H1 (cell line): ENCODE results near the gene MLH3. TPM values are rescaled to one million over a fixed set of nuclear protein-coding genes. Genes with fewer than 3 reads are reported as not detected.

Experiments
- CTCF ChIA-PET: fragments of 300-600 bp; sonication (Branson Sonifier 250); formaldehyde crosslinking; loops from one replicate; lab custom pipeline; 2021; ENCODE audit not compliant: partially characterized antibody; lab: Charles Lee
- POLR2A ChIA-PET: fragments of 300-600 bp; sonication (Branson Sonifier 250); formaldehyde crosslinking; loops from one replicate; lab custom pipeline; 2021; ENCODE audit warnings: inconsistent platforms; ENCODE audit not compliant: partially characterized antibody; lab: Charles Lee
- DNase-seq, 2 experiments: peaks; one replicate each; pipeline versions ENCODE4 v3.0.0 to v3.0.0-alpha.2; 2010 to 2022; ENCODE audit warnings: low spot score in 2 of 2, low read depth in 1 of 2, mixed read lengths in 1 of 2
- FAIRE-seq: peaks from 2 replicates; lab custom pipeline; 2011; peaks lifted over from hg19 to GRCh38; lab: Jason Lieb, UNC
- H2AFZ ChIP-seq: 2 replicates; pipeline ENCODE4 v1.8.1; 2012; ENCODE audit warnings: low read length, inconsistent platforms
- H2AK5ac ChIP-seq: 2 replicates; pipeline ENCODE4 v1.6.1; 2013; ENCODE audit warnings: low read depth, low read length
- H2BK120ac ChIP-seq: replicated peaks from 2 replicates; pipeline ENCODE3; 2013; ENCODE audit warnings: low read depth, low read length, inconsistent platforms
- H2BK12ac ChIP-seq: 2 replicates; pipeline ENCODE4 v1.6.1; 2013; ENCODE audit warnings: low read depth, low read length
- H2BK15ac ChIP-seq: 2 replicates; pipeline ENCODE4 v1.6.1; 2013; ENCODE audit warnings: low read length
- H2BK20ac ChIP-seq: 2 replicates; pipeline ENCODE4 v1.6.1; 2013; ENCODE audit warnings: low read length
- H2BK5ac ChIP-seq: 2 replicates; pipeline ENCODE4 v1.6.1; 2013; ENCODE audit warnings: low read depth, low read length
- H3K14ac ChIP-seq: 2 replicates; pipeline ENCODE4 v1.6.1; 2013; ENCODE audit warnings: inconsistent platforms; ENCODE audit not compliant: insufficient read length
- H3K18ac ChIP-seq: 2 replicates; pipeline ENCODE4 v1.6.1; 2013; ENCODE audit warnings: low read length; ENCODE audit errors: extremely low read depth
- H3K23ac ChIP-seq: 2 replicates; pipeline ENCODE4 v1.6.1; 2013; ENCODE audit warnings: inconsistent platforms; ENCODE audit not compliant: insufficient read length
- H3K23me2 ChIP-seq: 2 replicates; pipeline ENCODE4 v1.6.1; 2013; ENCODE audit warnings: low read depth, low read length
- H3K27ac ChIP-seq: 2 replicates; pipeline ENCODE4 v1.6.1; 2011; ENCODE audit warnings: low read depth, low read length, inconsistent platforms
- H3K27me3 ChIP-seq, 4 experiments: replicated peaks in 1 of 4; 1 replicate in 1 of 4; 2 replicates in 3 of 4; pipeline versions ENCODE4 v1.6.1 to v1.8.1; 2011 to 2013; ENCODE audit warnings: low read length in 3 of 4, mild to moderate bottlenecking in 3 of 4, inconsistent platforms in 2 of 4, mixed read lengths in 2 of 4, moderate library complexity in 1 of 4; ENCODE audit not compliant: control insufficient read depth in 3 of 4, insufficient read depth in 3 of 4; ENCODE audit errors: extremely low read depth in 1 of 4
- H3K36me3 ChIP-seq, 4 experiments: 2 replicates each; pipeline versions ENCODE4 v1.6.1 to v1.8.1; 2011 to 2013; ENCODE audit warnings: mild to moderate bottlenecking in 4 of 4, low read length in 3 of 4, moderate library complexity in 2 of 4, control low read depth in 1 of 4, inconsistent platforms in 1 of 4; ENCODE audit not compliant: insufficient read depth in 4 of 4, control insufficient read depth in 2 of 4
- H3K4ac ChIP-seq: replicated peaks from 2 replicates; pipeline ENCODE3; 2013; ENCODE audit warnings: low read length, low read depth, mixed read lengths, inconsistent platforms; ENCODE audit not compliant: insufficient read length
- H3K4me1 ChIP-seq, 4 experiments: replicated peaks in 1 of 4; 1 replicate in 1 of 4; 2 replicates in 3 of 4; pipeline versions ENCODE4 v1.6.1 to v1.8.1; 2011 to 2013; ENCODE audit warnings: low read length in 3 of 4, inconsistent platforms in 2 of 4, mixed read lengths in 1 of 4; ENCODE audit not compliant: insufficient read depth in 4 of 4, control insufficient read depth in 3 of 4
- H3K4me2 ChIP-seq, 2 experiments: 2 replicates each; pipeline versions ENCODE4 v1.6.1 to v1.8.1; 2011 to 2013; ENCODE audit warnings: low read depth in 2 of 2, low read length in 2 of 2, control low read depth in 1 of 2, inconsistent platforms in 1 of 2, mild to moderate bottlenecking in 1 of 2; ENCODE audit not compliant: insufficient read depth in 1 of 2
- H3K4me3 ChIP-seq, 4 experiments: fragments of 200-600, 300-600 bp in 1 of 4; sonication (generic), shearing (Covaris generic), sonication (Bioruptor Twin) in 1 of 4; 2 replicates each; pipeline versions ENCODE4 v1.5.1 to v1.8.1; 2011 to 2016; ENCODE audit warnings: low read length in 4 of 4, low read depth in 3 of 4, control low read depth in 2 of 4, inconsistent platforms in 2 of 4, mild to moderate bottlenecking in 2 of 4, mixed read lengths in 1 of 4, moderate library complexity in 1 of 4; ENCODE audit not compliant: insufficient read depth in 2 of 4; ENCODE audit errors: extremely low read depth in 1 of 4
- H3K56ac ChIP-seq: replicated peaks from 2 replicates; pipeline ENCODE3; 2013; ENCODE audit warnings: low read depth, mild to moderate bottlenecking, mixed read lengths, low read length, inconsistent platforms; ENCODE audit not compliant: insufficient read length
- H3K79me1 ChIP-seq: 2 replicates; pipeline ENCODE4 v1.6.1; 2013; ENCODE audit warnings: low read depth, low read length, control low read depth
- H3K79me2 ChIP-seq, 2 experiments: 2 replicates each; pipeline versions ENCODE4 v1.6.1 to v1.8.1; 2012 to 2013; ENCODE audit warnings: low read length in 2 of 2, mild to moderate bottlenecking in 2 of 2, inconsistent platforms in 1 of 2; ENCODE audit not compliant: insufficient read depth in 2 of 2, control insufficient read depth in 1 of 2
- H3K9ac ChIP-seq, 4 experiments: replicated peaks in 1 of 4; 1 replicate in 1 of 4; 2 replicates in 3 of 4; pipeline versions ENCODE4 v1.6.1 to v1.8.1; 2011 to 2013; ENCODE audit warnings: low read depth in 3 of 4, low read length in 3 of 4, control low read depth in 2 of 4, mild to moderate bottlenecking in 2 of 4, moderate library complexity in 2 of 4, inconsistent platforms in 1 of 4; ENCODE audit errors: extremely low read depth in 1 of 4
- H3K9me3 ChIP-seq, 2 experiments: 2 replicates each; pipeline versions ENCODE4 v1.6.1 to v1.8.1; 2012 to 2013; ENCODE audit warnings: mild to moderate bottlenecking in 2 of 2, moderate library complexity in 2 of 2, control low read depth in 1 of 2, inconsistent platforms in 1 of 2, low read depth in 1 of 2, low read length in 1 of 2, mixed read lengths in 1 of 2; ENCODE audit not compliant: insufficient read depth in 2 of 2
- H4K20me1 ChIP-seq, 2 experiments: replicated peaks in 1 of 2; 2 replicates each; pipeline versions ENCODE3 to v1.8.1; 2011 to 2013; ENCODE audit warnings: inconsistent platforms in 2 of 2, low read length in 2 of 2, mild to moderate bottlenecking in 1 of 2; ENCODE audit not compliant: insufficient read depth in 2 of 2, control insufficient read depth in 1 of 2
- H4K5ac ChIP-seq: 2 replicates; pipeline ENCODE4 v1.6.1; 2013; ENCODE audit warnings: low read length, low read depth, mixed read lengths, inconsistent platforms; ENCODE audit not compliant: insufficient read length
- H4K8ac ChIP-seq: 2 replicates; pipeline ENCODE4 v1.8.0; 2013; ENCODE audit warnings: mild to moderate bottlenecking, moderate library complexity, low read length, inconsistent platforms; ENCODE audit not compliant: insufficient read depth; ENCODE audit errors: extremely low read depth
- H4K91ac ChIP-seq: replicated peaks from 2 replicates; pipeline ENCODE3; 2013; ENCODE audit warnings: low read length, mixed read lengths, inconsistent platforms; ENCODE audit not compliant: insufficient read length
- ASH2L ChIP-seq: fragments of 200-600, 300-600 bp; sonication (generic); IDR thresholded peaks from one replicate; pipeline ENCODE4 v1.7.1; 2017; ENCODE audit warnings: low read length
- ATF3 ChIP-seq: IDR thresholded peaks from 2 replicates; pipeline ENCODE4 v1.6.1; 2011; ENCODE audit warnings: low read depth, mild to moderate bottlenecking, low read length; ENCODE audit not compliant: insufficient read depth
- BCL11A ChIP-seq, 2 experiments: IDR thresholded peaks; one replicate each; pipeline ENCODE4 v1.6.1; 2011; ENCODE audit warnings: low read depth in 2 of 2, low read length in 2 of 2, mild to moderate bottlenecking in 2 of 2
- CHD1 ChIP-seq: IDR thresholded peaks from 2 replicates; pipeline ENCODE4 v1.6.1; 2012; ENCODE audit warnings: low read depth, low read length, improper control_type of control experiment
- CTBP2 ChIP-seq: IDR thresholded peaks from 2 replicates; pipeline ENCODE4 v1.7.0; 2011; ENCODE audit warnings: borderline replicate concordance, mild to moderate bottlenecking, moderate library complexity, mixed read lengths, low read length; ENCODE audit not compliant: insufficient read depth, insufficient read length
- EGR1 ChIP-seq: IDR thresholded peaks from 2 replicates; pipeline ENCODE4 v1.6.1; 2011; ENCODE audit warnings: low read depth, low read length, borderline replicate concordance
- GTF2F1 ChIP-seq: IDR thresholded peaks from 2 replicates; pipeline ENCODE4 v1.6.1; 2012; ENCODE audit warnings: low read depth, low read length, improper control_type of control experiment, borderline replicate concordance
- HDAC6 ChIP-seq: IDR thresholded peaks from one replicate; pipeline ENCODE4 v1.7.1; 2012; ENCODE audit warnings: low read depth, mild to moderate bottlenecking, inconsistent platforms, low read length, moderate library complexity
- MAX ChIP-seq: IDR thresholded peaks from 2 replicates; pipeline ENCODE4 v1.6.1; 2012; ENCODE audit warnings: inconsistent platforms
- POLR2A ChIP-seq, 2 experiments: IDR thresholded peaks; 1 replicate in 1 of 2; 2 replicates in 1 of 2; pipeline ENCODE4 v1.6.1; 2011; ENCODE audit warnings: low read depth in 2 of 2, low read length in 2 of 2, mild to moderate bottlenecking in 2 of 2; ENCODE audit errors: control extremely low read depth in 1 of 2
- RBBP5 ChIP-seq: IDR thresholded peaks from 2 replicates; pipeline ENCODE4 v1.7.1; 2012; ENCODE audit warnings: low read depth, mild to moderate bottlenecking, inconsistent platforms, low read length, moderate library complexity, borderline replicate concordance
- SP2 ChIP-seq: IDR thresholded peaks from 2 replicates; pipeline ENCODE4 v1.6.1; 2012; ENCODE audit warnings: mild to moderate bottlenecking, low read length, inconsistent platforms
- WGBS, 2 experiments: shearing (Covaris generic) in 1 of 2; methylation state at CpG; one replicate each; pipeline versions ENCODE4 v1.1.6 to v1.1.7; 2013 to 2015; ENCODE audit warnings: low lambda C conversion rate in 2 of 2, mixed read lengths in 2 of 2, inconsistent platforms in 1 of 2, low coverage in 1 of 2, missing lambda C conversion rate in 1 of 2; ENCODE audit not compliant: insufficient replicate concordance in 2 of 2, insufficient coverage in 1 of 2, insufficient read length in 1 of 2; ENCODE audit errors: extremely low coverage in 1 of 2, missing lambda C conversion rate in 1 of 2; 5-methylcytosine and 5-hydroxymethylcytosine counted together
- polyA plus RNA-seq, 7 experiments: library from polyadenylated mRNA; depleted of rRNA in 3 of 7; stranded (reverse) in 5 of 7; unstranded in 2 of 7; fragments of >200 nt in 5 of 7; fragments of 200-250 nt in 2 of 7; gene quantifications; 1 replicate in 5 of 7; 2 replicates in 1 of 7; 4 replicates in 1 of 7; pipeline versions ENCODE4 v1.2.1 to v1.2.3, GENCODE V29; 2011 to 2013; ENCODE audit warnings: missing spikeins in 2 of 7, mixed read lengths in 2 of 7
- total RNA-seq: library from RNA; stranded (reverse); fragmentation: NEBNext Ultra II Directional; extraction: Animal tissue kit (Norgen Biotek cat#: 25700); gene quantifications from 2 replicates; pipeline ENCODE4 v1.2.1, GENCODE V29; 2021

Gene MLH3
- total and polyA plus RNA-seq, 2 of the 8 experiments (the other 6 are each of a cell fraction or from before 2014, with no cell fraction given): 9.3 to 20.1 TPM

- Histone ChIP-seq H3K56ac (no peak overlapping the region), H2BK12ac (0 out of 2 replicates have a peak overlapping the region, but pooled peaks have one; percentile 60), H3K4me3 (no peak overlapping the region), H3K4ac (no peak overlapping the region), H2BK120ac (no peak overlapping the region), H3K14ac (no peak overlapping the region), H3K79me1 (no peaks in the 10 kb centered on the region), H3K36me3 (no peaks in the 10 kb centered on the region), H3K9ac (no peak overlapping the region), H2AK5ac (no peak overlapping the region), H4K5ac (no peak overlapping the region), H3K4me1 (peaks cover 5 to 37% (median 26%) of the 10 kb centered on the region in 4 experiments), H3K4me2 (no peak overlapping the region), H3K23ac (no peak overlapping the region), H3K27me3 (peaks cover 0 to 2% (median 1%) of the 10 kb centered on the region in 4 experiments; a peak in 1 of 7 replicates), H2BK15ac (peak overlapping the region; percentile 88; the same call in 1 of the 2 replicates), H2BK20ac (0 out of 2 replicates have a peak overlapping the region, but pooled peaks have one; percentile 61), H3K79me2 (no peaks in the 10 kb centered on the region), H4K20me1 (no peaks in the 10 kb centered on the region), H3K23me2 (no peaks in the 10 kb centered on the region), H3K9me3 (no peaks in the 10 kb centered on the region), H2AFZ (no peak overlapping the region), H4K91ac (peak overlapping the region; percentile 93), H4K8ac (no peak overlapping the region; the same call in 1 of the 2 replicates), H3K18ac (no peak overlapping the region; the same call in 1 of the 2 replicates), H3K27ac (no peak overlapping the region), H2BK5ac (peak overlapping the region; percentile 39; the same call in 1 of the 2 replicates)
- ChIA-PET CTCF (interaction anchor here (0.6 to 4.5 kb wide), 11 partner anchors 9 to 111 kb away, joined by 3 to 30 read pairs (median 4); partner anchors contain the start of gene PGF), POLR2A (interaction anchor here (0.9 to 1.5 kb wide), 6 partner anchors 22 to 92 kb away, joined by 3 to 4 read pairs (median 4); partner anchors contain the start of genes PGF, RPS6KL1 and ZC2HC1C)
- FAIRE-seq: no peak
- WGBS, 2 experiments: 85% methylated on average over 6 of the region's 6 CpGs; no CpG with 5 or more reads in 1 of the 2 experiments
- DNase-seq: no peak
- TF ChIP-seq CHD1 (no peak), EGR1 (no peak), POLR2A (IDR thresholded peaks at IDR 0.05; ENCODE audit: control extremely low read depth in 1 of 2, low read depth in 2 of 2, low read length in 2 of 2) (no peak), BCL11A (IDR thresholded peaks at IDR 0.05; ENCODE audit: low read depth in 2 of 2, low read length in 2 of 2) (no peak), HDAC6 (no peak), ASH2L (no peak), SP2 (no peak), ATF3 (no peak), GTF2F1 (no peak), RBBP5 (no peak), MAX (no peak), CTBP2 (no peak)
These were observed 73.3 kb downstream of the MLH3 start for GRCh38 chr14:74977901-74978385.
